GM18868 (cell line): ENCODE results near the gene ETHE1.
"Not testable (repeated sequence)": the region's sequence is repeated elsewhere in the genome, so short reads cannot be mapped to it uniquely, and the experiment has no call there.

Source experiments
- ATAC-seq: cut with Tn5 transposase; IDR thresholded peaks from one replicate; pipeline ENCODE4 v1.9.1; 2021; ENCODE audit warnings: mild to moderate bottlenecking, moderate library complexity; ENCODE audit not compliant: unreplicated experiment

ETHE1 gene

DNA sequence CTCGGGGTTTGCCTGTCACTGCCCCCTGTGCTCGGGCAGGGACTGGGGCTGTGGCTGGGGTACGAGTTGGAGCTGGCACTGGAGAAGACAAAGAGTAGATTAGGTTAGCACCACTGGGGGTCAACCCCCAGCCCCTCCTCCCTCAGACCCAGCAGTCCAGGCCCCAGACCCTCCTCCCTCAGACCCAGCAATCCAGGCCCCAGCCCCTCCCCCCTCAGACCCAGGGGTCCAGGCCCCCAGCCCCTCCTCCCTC lies 25.1 kb upstream of the ETHE1 start:
- ATAC-seq: no peak

DNA sequence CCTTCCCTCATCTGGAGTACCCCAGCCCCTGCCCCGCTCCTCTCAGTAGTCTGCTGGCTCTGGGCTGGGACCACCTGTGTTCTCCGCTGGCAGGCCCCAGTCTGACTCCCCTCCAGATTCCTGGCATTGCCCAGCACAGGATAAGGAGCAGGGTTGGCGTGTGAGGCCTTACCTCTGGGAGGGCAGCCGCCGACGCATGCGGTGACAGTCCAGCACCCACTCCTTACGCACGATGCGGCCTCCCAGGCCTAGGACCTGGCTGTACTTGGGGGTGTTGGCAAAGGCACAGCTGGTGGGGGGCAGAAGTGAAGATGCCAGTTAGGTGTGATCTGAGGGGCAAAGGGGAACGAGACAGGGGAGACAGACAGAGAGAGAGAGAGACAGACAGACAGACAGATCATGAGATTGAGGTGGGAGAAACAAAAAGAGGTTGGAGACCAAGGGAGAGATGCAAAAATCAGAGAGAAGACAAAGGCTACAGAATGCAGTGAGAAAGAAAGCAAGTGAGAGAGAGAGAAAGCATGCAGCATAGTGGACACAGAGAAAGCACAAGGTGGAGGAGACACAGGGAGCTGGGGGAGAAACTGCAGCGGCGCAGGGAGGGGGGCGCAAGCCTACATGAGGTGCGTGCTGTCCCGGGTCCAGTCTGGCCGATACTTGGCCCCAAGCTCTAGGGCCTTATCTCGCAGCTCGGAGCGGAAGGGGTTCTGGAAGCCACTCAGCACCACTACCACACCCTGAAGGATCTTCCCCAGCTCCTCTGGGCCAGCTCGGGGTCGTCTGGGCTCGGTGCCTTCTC lies 24.6 kb upstream of the ETHE1 start:
- no peak for ATAC-seq

DNA sequence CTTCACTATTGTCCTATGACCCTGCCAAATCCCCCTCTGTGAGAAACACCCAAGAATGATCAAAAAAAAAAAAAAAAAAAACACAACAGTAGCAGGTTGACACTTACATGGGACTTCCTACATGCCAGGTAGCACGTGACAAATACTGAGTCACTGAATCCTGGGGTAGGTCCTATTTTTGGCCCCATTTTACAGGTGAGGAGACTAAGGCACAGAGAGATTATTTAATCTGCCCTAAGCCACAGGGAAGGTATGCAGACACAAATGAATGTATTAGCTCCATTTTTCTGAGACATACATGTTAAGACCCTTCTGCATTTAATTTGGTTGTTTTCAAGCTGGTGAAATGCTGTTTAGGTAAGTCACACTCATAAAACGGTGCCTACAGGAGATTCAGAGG lies 21.7 kb upstream of the ETHE1 start:
- ATAC-seq: no peak

DNA sequence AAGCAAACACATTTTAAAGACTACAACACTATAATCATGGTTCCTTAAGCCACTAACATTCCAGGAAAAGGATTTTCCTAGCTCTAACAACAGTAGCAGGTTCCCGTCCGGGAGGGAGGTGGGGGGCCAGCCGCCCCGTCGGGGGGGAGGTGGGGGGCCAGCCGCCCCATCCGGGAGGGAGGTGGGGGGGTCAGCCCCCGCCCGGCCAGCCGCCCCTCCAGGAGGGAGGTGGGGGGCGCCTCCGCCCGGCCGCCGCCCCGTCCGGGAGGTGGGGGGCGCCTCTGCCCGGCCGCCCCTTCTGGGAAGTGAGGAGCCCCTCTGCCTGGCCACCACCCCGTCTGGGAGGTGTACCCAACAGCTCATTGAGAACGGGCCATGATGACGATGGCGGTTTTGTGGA lies 20.9 kb upstream of the ETHE1 start:
- not testable (repeated sequence) for ATAC-seq

DNA sequence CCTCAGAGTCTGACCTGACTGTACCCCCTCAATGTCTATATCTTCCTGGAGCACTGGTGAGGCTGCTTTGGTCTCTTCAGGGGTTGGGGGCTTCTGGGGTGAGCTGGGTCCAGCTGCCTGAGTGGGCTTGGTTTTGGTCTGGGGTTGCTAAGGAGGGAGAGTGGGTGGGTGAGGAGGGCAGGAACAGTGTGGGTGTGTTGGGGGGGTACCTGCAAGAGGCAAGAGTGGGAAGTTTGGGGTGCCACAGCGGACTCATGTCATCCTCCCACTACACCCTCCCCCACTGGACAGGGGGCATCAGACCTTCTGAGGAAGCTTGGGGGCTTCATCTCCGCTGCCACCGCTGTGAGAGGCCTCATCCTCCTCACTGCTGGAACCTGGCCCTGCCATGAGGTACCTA lies 19.6 kb upstream of the ETHE1 start:
- ATAC-seq: no peak

DNA sequence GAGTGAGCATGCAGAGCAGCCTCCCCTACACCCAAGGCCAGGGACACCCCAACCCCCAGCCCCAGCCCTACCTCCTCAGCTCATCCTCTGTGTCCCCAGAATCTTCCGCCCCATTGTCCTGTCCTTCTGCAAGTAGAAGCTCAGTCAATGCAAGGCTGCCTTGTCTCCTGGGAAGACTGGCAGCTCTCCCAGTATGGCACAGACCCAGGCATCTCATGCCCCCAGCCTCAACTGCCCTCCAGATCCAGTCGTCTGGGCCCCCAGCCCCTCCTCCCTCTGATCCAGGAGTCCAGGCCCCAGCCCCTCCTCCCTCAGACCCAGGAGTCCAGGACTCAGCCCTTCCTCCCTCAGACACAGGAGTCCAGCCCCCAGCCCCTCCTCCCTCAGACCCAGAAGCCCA lies 19.0 kb upstream of the ETHE1 start:
- no peak for ATAC-seq

DNA sequence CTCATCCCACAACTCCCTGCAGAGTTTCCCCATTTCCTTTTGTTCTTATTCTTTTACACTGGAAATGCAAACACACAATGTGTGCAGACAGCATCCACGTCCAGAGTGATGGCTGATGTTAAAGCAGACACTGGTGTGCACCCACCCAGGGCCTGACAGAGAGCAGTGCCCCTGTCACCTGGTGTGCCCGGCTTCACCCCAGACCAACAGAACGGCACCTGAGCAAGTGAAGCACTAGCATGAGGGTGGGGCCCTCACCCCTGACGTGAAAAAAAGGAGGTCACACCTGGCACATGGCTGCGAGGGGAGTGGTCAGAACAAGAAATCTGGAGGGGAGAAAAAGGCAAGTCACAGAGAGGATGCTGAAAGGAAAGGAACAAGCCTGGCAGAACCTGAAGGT lies 18.3 kb upstream of the ETHE1 start:
- ATAC-seq: no peak

DNA sequence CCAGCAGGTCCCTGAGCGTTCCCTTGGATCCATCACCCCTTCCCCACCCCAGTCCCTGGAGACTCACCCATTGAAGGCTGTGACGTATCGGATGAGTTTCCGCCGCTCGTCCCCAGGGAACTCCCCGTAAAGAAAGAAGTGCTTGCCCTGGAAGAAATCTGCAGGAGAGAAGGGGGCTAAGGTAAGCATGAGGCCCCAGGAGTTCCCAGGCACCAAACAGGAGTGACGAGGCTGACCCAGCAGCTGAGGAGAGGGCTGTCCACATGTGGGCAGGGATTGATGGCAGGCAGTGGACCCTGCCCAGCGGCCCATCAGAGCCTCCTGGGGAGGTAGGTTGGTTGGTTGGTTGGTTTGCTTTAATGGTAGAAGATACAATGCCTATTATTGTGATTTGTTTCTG lies 17.1 kb upstream of the ETHE1 start:
- ATAC-seq: no peak

DNA sequence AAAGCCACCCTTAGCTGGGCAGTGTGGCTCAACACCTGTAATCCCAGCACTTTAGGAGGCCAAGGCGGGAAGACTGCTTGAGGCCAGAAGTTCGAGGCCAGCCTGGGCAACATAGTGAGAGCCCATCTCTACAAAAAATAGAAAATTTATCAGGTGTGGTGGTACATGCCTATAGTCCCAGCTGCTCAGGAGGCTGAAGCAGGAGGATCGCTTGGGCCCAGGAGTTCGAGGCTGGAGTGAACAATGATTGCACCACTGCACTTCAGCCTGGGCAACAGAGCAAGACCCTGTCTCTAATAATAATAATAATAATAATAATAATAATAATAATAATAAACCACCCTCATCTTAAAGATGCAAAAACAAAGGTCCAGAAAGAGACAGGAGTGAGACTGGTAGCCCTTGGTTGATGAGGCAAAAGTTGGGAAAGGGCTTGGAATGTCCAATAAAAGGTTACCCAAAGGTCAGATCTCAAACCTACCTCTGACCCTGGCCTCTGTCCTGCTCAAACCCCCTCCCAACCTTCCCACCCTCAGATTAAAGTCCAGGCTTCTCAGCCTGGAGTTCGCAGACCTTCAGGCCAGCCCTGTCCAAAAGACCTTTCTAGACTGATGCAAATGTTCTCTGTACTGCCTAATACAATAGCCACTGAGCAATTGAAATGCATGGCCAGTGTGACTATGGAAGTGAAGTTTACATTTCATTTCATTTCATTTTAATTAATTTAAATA lies 15.1 kb upstream of the ETHE1 start:
- no peak for ATAC-seq

DNA sequence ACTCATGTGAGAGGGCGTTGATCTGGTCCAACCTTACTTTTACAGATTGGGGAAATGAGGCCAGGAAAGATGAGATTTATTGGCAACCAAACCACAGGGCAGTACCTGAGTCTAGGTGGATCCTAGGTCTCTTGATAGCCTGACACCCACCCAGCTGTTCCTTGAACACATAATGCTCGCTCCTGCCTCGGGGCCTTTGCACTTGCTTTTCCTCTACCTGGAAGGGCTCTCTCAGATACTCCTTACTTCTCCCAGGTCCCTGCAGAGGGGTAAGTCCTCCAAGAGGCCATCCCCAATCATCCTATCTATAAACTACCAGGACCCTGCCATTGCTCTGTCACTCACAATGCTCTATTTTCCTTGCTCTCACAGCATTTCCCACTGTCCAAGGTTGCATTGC lies 13.4 kb upstream of the ETHE1 start:
- no peak for ATAC-seq

DNA sequence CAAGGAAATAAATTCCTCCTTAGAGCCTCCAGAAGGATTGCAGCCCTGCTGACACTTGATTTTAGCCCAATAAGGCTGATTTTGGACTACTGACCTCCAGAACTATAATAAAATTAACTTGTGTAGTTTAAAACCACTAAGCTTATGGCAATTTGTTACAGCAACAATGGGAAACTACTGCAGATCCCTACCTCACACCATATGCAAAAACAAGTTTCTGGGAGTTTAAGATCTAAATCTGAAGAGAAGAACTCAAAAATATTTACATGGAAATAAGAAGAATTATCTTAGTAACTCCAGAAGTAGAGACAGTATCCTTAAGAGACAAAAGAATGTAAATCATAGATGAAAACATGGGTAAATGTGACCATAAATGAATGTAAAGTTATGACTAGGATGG lies 11.9 kb upstream of the ETHE1 start:
- ATAC-seq: no peak

DNA sequence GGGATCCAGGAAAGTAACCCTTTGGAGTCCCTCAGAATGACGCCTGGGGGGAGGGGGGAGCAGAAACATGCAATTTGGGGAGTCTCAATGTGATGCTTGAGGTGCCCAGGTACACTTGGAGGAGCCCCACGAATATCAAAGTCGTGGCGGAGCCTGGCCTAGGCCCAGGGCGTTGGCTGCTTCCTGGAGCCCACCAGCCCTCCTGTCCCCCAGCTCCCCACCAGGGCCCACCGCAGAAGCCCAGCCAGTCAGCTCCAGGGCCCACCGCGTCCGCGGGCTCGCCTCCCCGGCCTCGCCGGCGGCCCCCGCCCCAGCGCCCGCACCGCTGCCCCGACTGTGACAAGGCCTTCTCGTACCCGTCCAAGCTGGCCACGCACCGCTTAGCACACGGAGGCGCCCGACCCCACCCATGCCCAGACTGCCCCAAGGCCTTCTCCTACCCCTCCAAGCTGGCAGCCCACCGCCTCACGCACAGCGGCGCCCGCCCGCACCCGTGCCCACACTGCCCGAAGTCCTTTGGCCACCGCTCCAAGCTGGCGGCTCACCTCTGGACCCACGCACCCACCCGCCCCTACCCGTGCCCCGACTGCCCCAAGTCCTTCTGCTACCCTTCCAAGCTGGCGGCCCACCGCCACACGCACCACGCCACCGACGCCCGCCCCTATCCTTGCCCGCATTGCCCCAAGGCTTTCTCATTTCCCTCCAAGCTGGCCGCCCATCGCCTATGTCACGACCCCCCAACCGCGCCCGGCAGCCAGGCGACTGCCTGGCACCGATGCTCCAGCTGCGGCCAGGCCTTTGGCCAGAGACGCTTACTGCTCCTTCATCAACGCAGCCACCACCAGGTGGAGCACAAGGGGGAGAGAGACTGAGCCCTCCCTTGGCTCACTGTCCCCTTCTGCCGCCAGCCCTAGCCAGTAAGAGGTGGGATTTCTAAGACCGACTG lies 8.1 kb upstream of the ETHE1 start:
- no peak for ATAC-seq

DNA sequence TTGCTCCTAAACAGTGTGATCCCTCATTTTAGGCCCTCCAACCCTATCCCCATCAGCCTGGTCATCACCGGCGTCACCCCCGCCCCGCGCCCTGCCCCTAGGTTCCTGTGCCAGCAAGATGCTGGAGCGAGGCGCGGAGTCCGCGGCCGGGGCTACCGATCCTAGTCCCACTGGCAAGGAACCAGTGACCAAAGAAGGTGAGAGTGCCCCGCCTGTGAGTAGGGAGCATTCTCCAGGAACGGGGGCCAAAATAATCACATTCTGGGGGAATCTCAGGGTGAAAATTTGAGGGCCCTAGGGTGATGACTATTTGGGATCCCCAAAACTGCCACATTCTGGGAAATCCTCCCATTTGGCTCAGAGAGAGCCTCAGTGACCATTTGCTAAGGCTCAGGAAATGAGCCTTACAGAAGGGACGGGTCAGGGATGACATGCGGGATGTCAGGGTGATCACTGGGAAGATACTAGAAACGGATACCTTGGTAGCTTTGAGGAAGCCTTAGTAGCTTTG lies 7.4 kb upstream of the ETHE1 start:
- no peak for ATAC-seq

DNA sequence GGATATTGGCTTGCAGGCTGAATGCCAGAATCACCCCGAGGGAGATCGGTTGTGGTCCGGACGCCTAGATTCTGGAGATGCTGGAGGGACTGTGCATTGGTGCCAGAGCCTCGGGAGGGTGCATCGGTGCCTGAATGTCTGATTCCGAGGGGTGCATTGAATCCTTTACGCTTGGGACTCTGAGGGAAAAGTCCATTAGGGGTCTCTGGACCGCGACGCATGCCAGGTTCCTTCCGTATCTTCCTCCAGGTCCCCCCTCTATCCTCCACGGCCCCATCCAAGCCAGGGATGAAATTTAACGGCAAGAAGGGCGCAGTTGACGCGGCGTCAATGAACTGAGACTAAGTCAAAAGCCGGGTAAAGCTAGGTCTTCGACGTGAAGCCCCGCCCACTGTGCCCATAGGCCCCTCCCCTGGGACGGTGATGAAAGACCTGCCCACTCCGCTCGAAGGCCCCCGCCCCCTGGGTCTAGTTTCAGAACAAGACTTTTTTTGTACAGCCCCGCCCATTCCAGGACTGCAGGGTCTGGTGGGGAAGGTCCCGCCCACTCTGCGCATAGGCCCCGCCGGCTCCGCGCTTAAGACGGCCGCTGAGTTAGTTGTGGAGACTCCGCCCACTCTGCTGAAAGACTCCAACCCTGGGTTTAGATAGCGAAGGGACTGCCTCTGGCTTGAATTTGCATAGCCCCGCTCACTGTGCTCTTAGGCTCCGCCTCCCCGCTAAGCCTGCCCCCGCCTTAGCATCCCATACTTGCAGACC lies 6.7 kb upstream of the ETHE1 start:
- ATAC-seq: peak; percentile 58

DNA sequence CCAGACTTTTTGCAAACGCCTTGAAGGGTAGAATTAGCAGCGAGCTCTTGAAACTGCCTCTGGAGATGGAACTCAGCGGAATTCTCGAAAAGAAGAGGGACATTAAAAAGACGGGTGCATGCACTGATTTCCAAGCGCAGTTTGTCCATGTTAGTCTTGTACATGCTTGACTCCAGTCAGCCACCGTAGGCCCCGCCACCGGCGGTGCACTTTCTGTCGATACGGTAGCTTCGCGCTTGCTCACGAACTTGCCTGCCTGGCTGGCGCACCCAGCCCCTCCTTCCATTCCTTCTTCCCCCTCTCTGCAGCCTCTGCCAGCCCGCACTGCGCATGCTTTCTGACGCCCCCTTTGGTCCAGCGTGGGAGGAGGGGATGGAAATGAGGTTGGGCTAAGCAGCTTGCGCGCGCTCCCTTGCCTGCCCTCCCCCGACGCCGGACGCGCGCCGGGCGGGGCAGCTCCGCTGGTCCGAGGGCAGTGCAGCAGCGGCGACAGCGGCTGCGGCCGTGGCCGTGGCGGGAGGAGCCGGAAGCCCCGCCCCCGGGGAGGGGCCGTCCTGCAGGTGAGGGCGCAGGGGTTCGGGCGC lies 6.1 kb upstream of the ETHE1 start, which contains the start of gene ZNF575:
Gene ZNF575 (plus strand): TSS at position 227 of the 584 bp plus-strand sequence. CDS start 1,235 bp downstream, outside the sequence.
- peak; percentile 55 for ATAC-seq

DNA sequence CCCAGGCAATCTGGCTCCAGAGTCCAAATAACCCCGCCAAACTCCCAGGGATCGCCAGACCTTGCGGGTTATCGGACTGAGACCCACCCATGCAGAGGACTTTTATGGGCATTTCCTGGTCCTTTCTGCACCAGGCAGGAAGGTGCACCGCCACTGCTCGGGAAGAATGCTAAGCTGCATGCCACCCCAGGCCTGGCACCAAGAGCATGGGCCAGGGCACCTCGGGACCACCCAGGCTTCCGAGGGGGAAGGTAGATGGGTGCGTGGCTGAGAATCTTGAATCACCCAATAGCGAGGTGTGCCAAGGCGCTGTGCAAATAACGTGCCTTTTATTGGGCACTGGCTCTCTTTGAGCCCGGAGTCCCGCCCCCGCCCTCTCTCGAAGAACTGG lies 5.6 kb upstream of the ETHE1 start:
- ATAC-seq: no peak

DNA sequence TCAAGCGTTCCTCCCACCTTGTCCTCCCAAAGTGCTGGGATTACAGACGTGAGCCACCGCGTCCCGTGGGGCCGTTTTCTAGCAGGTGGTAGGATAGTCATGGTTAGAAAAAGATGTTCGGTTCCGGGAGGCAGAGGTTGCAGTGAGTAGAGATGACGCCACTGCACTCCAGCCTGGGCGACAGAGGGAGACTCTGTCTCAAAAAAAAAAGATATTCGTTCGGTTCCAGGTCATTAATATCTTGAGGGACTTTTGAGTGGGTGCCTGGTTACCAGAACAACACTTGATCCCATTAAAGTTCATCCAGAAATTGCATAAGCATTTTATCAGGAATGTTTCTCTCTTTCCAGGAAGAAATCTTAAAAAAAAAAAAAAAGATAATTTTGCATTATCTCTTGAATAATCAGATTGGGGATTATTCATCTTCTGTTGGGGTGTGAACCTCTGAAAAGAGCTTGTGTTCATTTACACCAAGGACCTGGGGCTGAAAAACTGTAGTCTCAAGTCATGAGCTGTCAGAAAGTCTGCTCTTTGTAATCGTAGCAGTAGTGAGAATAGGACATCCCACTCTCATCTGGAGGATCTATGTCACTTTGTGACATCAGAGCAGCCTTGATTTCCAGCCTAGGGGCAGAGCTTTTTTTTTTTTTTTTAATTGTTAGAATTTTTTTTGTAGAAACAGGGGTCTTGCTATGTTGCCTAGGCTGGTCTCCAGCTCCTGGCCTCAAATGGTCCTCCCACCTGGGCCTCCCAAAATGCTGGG lies 1.0 kb upstream of the ETHE1 start:
- no peak for ATAC-seq

DNA sequence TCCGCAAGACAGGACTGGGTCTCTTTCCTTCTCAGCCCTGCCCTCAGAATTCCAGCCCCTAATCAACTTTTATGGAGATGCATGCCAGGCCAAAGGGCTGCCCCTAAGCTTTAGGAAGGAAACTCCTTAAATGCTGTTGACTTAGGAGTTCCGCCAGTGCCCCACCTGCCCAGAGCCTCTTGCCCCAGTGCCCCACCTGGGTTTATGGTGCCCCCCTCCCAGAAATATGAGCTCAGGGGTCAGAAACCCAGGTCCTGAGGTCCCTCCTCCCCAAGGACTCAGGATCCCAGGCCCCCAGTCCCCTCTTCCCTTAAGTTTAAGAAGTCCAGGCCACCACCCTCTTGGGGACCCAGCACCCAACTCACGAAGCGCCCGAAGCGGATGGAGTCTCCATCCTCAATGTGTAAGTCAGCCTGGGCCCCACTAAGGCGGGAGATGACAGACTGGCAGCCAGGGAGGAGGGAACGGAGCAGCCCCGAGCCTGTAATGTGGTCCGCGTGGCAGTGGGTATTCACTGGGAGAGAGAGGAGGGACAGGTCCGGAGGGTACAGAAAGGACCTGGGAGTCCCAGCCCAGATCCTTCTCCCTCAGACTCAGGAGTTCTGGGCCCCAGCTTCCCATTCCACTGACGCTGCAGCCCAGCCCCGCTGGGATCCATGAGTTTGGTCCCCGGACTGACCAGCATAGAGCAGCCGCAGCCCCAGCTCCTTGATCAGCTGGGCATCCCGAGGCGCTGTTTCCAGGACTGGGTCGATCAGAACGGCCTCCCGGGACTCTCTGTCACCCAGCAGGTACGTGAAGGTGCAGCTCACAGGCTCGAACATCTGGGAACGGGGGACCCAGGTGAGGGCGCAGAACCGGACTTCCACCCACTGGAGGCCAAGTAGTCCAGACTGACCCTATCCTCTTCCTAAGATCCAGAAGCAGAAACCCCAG lies 897 bp downstream of the ETHE1 start:
- ATAC-seq: no peak
